Activated B cell treated with CpG ODN at 0.5 μM for 24 hours (primary cell): ENCODE measurements around the gene GSC2. TPM values are rescaled to one million over a fixed set of nuclear protein-coding genes. Genes with fewer than 3 reads are reported as not detected.

Experiments used
- ATAC-seq: fragments of 200-7000 bp; cut with Tn5 transposase; one replicate; pipeline ENCODE4 v1.10.0; 2021; ENCODE audit warnings: low read depth, mild to moderate bottlenecking, moderate library complexity
- CTCF ChIA-PET: fragments of 350-600 bp; sonication (Branson Sonifier 250); formaldehyde crosslinking; loops from one replicate; lab custom pipeline; 2021; ENCODE audit warnings: antibody characterized with exemption; lab: Charles Lee
- POLR2A ChIA-PET: fragments of 350-600 bp; sonication (Branson Sonifier 250); formaldehyde crosslinking; loops from one replicate; lab custom pipeline; 2021; ENCODE audit warnings: antibody characterized with exemption; lab: Charles Lee
- DNase-seq: peaks from one replicate; pipeline ENCODE4 v3.0.0; 2022
- H3K27ac Mint-ChIP-seq: one replicate; pipeline ENCODE4 v1.8.0; 2020; ENCODE audit warnings: mixed read lengths
- H3K27me3 Mint-ChIP-seq: one replicate; pipeline ENCODE4 v1.8.0; 2021; ENCODE audit warnings: mixed read lengths
- H3K36me3 Mint-ChIP-seq: one replicate; pipeline ENCODE4 v1.8.0; 2021; ENCODE audit warnings: low read depth, mixed read lengths
- H3K4me1 Mint-ChIP-seq: one replicate; pipeline ENCODE4 v1.8.0; 2021; ENCODE audit warnings: mixed read lengths
- H3K4me3 Mint-ChIP-seq: one replicate; pipeline ENCODE4 v1.8.0; 2020; ENCODE audit warnings: mild to moderate bottlenecking, mixed read lengths
- H3K9me3 Mint-ChIP-seq: one replicate; pipeline ENCODE4 v1.8.0; 2020; ENCODE audit warnings: mixed read lengths
- intact Hi-C: fragments of 100-400 bp; cut with micrococcal nuclease; formaldehyde crosslinking; loops from one replicate; pipeline ENCODE4 v1.15.1; 2024
- total RNA-seq: library from RNA; stranded (reverse); gene quantifications from 2 replicates; pipeline ENCODE4 v1.2.3, GENCODE V29; 2022
- TF ChIP-seq, protein P1 (sequence below): fragments of 200-600 bp; IDR thresholded peaks from one replicate; pipeline ENCODE4 v1.8.0; 2022; ENCODE audit warnings: antibody characterized with exemption, mild to moderate bottlenecking

GSC2 gene
- total RNA-seq, 1 donor from 2014 or later: not detected

DNA sequence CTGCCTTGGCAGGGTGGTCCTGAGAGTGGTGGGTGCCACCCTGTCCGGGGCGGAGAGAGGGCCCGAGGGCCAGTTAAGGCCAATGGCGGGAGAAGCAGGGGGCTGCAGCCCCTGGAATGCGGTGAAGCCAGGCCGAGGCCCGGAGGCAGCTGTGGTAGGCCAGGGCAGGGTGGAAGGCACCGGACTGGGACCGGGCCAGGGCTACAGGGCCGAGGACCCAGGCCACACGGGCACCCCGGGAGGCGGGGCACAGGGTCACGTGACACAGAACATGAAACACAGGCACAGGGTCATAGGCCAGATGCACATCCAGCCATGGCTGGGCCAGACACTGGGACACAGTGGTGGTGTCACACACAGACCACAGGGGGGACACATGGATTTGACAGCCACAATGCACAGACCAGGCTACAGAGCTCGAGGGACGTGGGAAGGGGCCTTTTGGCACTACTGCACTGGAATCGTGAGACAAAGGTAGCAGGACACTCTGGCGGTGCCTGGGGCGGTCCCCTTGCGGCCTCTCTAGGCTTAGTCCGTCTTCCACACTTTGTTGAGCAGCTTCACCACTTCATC lies 25.6 kb upstream of the GSC2 start:
- DNase-seq (no peak), ATAC-seq (no peak)
- CTCF ChIA-PET: no interaction called here
- H3K36me3 Mint-ChIP-seq: peaks cover 10% of the 10 kb centered on the region
- no peaks in the 10 kb centered on the region for H3K27me3 Mint-ChIP-seq
- peak overlapping the region; percentile 56 for H3K27ac Mint-ChIP-seq
- H3K9me3 Mint-ChIP-seq: no peaks in the 10 kb centered on the region
- POLR2A ChIA-PET: interaction anchor here (0.6 to 1.0 kb wide), 3 partner anchors 12 to 257 kb away, joined by 3 to 7 read pairs (median 4); partner anchors contain the start of genes DGCR2 and MRPL40
- H3K4me1 Mint-ChIP-seq: peaks cover 53% of the 10 kb centered on the region
- intact Hi-C loops: loop anchor here (5.0 kb wide), 1 partner anchor 682 kb away; no protein-coding TSS in a partner anchor
- peak overlapping the region; percentile 56 for H3K4me3 Mint-ChIP-seq
- TF ChIP-seq, protein P1, sequence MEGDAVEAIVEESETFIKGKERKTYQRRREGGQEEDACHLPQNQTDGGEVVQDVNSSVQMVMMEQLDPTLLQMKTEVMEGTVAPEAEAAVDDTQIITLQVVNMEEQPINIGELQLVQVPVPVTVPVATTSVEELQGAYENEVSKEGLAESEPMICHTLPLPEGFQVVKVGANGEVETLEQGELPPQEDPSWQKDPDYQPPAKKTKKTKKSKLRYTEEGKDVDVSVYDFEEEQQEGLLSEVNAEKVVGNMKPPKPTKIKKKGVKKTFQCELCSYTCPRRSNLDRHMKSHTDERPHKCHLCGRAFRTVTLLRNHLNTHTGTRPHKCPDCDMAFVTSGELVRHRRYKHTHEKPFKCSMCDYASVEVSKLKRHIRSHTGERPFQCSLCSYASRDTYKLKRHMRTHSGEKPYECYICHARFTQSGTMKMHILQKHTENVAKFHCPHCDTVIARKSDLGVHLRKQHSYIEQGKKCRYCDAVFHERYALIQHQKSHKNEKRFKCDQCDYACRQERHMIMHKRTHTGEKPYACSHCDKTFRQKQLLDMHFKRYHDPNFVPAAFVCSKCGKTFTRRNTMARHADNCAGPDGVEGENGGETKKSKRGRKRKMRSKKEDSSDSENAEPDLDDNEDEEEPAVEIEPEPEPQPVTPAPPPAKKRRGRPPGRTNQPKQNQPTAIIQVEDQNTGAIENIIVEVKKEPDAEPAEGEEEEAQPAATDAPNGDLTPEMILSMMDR: no peak

DNA sequence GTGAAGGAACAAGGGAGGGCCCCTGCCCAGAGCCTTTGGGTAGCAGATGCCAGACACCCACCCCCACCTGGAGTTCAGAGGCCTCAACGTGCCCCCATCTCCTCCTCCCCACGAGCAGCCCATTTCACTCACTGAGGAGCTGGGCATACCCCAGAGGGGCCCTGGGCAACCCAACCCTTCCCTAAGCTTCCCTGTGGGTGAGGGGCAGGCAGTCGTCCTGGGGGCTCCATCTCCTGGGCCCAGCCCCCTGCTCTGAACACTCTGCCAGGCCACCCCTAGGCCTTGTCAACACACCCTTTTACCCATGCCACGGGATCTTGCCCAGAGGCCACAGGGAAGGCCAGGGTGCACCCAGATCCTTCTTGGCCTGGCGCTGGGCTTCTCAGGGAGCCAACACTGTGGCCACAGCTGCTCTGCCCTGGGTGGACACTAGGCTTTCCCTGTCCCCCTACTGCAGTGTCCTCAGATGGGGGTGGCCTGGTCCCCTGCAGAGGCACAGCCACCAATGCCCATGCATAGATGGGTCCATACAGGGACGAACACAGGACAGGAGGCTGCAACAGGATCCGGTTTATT lies 25.0 kb upstream of the GSC2 start:
- ATAC-seq (no peak), DNase-seq (no peak)
- Mint-ChIP-seq H3K27ac (peak overlapping the region; percentile 86), H3K4me3 (no peak overlapping the region), H3K9me3 (no peaks in the 10 kb centered on the region), H3K36me3 (peaks cover 10% of the 10 kb centered on the region), H3K27me3 (peaks cover 4% of the 10 kb centered on the region), H3K4me1 (peaks cover 59% of the 10 kb centered on the region)
- ChIA-PET CTCF (no interaction called here), POLR2A (interaction anchor here (0.6 to 1.5 kb wide), 3 partner anchors 12 to 257 kb away, joined by 4 to 7 read pairs (median 5); partner anchors contain the start of gene MRPL40)
- TF ChIP-seq, protein P1: no peak
- intact Hi-C loops: loop anchor here (5.0 kb wide), 1 partner anchor 682 kb away; no protein-coding TSS in a partner anchor

DNA sequence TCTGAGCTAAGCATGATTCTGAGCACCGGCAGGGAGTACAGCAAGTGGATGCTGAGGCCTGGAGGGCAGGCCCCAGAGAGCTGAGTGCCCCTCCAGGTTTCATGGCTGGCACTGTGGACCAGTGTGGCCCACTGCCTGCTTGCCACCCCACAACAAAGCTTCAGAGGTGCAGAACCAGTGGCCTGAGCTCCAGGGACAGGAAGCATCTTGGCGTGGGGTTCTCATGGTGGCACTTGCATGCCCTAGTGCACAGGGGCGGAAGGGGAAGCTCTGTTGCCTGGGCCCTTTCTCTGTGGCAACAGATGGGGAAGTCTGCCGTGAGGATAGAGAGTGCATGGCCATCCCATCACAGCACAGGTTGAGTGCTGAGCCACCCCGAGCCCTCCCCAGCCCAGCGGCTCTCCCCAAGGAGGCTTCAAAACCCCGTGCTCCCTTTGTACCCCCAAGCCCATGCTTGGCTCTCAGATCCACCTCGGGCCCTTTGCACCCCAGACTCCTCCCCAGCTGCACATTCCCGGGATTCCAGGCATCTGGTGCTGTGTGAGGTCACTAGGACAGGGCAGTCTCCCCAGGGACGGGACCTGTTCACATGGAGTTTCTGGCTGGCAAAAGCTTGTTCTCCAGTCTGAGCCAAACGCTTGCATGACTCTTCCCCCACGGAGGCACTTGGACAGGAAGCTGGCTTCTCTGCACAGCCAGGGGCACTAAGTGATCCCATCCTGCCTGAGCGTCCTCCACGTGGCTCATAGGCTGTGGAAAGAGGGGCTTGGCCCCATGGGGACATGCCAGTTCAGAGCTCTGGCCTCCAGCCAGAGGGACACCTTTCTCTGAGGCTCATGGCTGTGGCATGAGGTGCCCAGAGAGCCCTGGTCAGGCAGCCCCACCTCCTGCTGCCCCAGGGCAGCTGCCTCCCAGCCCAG lies 24.3 kb upstream of the GSC2 start:
- Mint-ChIP-seq H3K9me3 (no peaks in the 10 kb centered on the region), H3K4me3 (peak overlapping the region; percentile 95), H3K36me3 (peaks cover 10% of the 10 kb centered on the region), H3K27me3 (peaks cover 4% of the 10 kb centered on the region), H3K27ac (peak overlapping the region; percentile 86), H3K4me1 (peaks cover 63% of the 10 kb centered on the region)
- ChIA-PET POLR2A (interaction anchor here (0.7 to 1.6 kb wide), 5 partner anchors 56 to 461 kb away, joined by 3 to 12 read pairs (median 4); partner anchors contain the start of genes HIRA and MRPL40), CTCF (interaction anchor here (0.8 to 1.5 kb wide), 3 partner anchors 26 to 456 kb away, joined by 3 to 7 read pairs (median 4); partner anchors contain the start of gene ESS2)
- TF ChIP-seq, protein P1: no peak
- DNase-seq (no peak), ATAC-seq (peak; percentile 50)
- intact Hi-C loops: loop anchor here (5.0 kb wide), 1 partner anchor 683 kb away; no protein-coding TSS in a partner anchor

DNA sequence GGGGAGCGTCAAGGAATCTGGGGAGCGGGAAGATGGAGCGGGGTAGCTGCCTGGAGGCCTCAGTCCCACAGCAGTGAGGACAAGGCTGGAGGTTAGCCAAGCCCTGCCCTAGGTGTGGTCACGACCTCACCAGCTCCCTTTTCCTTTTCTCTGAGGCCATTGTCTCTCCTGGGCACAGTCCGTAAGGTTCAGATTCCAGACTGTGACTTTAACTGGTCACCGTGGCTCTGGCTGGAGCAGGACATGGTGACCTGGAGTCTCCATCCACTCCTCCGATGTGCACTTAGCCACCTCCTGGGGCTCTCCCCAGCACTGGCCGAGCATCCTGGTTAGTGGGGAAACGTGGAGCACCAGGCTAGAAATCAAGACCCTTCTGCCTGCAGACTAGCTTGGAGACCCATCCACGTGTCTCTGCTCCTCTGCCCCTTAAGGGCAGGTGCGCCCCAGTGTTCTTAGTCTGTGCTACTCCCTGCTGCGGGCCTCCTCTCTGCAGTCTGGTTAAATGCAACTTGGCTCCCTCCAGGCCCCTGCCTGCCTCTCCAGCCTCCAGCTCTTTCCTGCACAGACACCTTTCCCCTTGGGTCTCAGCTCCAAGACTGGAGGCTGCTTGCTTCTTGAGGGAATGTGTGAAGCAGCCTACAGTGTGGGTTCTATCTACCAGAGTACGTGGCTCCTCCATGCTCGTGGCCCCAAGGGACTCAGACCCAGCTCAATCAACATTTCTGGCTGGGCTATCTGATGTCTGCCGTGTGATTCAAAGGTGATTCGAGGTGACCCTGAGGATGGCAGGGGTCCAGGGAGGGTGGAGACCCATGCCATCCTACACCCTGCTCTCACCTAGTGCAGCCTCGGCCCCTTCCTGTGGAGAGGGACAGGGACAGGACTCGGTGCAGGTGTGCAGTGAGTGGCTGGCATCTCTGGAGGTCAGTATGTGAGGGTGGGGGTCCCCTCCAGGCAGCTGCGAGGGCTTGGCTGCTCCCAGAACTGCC lies 23.2 kb upstream of the GSC2 start:
- Mint-ChIP-seq H3K36me3 (peaks cover 7% of the 10 kb centered on the region), H3K4me1 (peaks cover 65% of the 10 kb centered on the region), H3K4me3 (peak overlapping the region; percentile 95), H3K27ac (peak overlapping the region; percentile 86), H3K27me3 (peaks cover 12% of the 10 kb centered on the region), H3K9me3 (no peaks in the 10 kb centered on the region)
- intact Hi-C loops: no loop called here
- no peak for ATAC-seq
- TF ChIP-seq, protein P1: no peak
- ChIA-PET POLR2A (interaction anchor here (1.1 to 1.6 kb wide), 4 partner anchors 55 to 446 kb away, joined by 3 to 12 read pairs (median 4); partner anchors contain the start of genes HIRA and MRPL40), CTCF (interaction anchor here (0.8 to 1.5 kb wide), 3 partner anchors 25 to 457 kb away, joined by 3 to 7 read pairs (median 4); partner anchors contain the start of gene ESS2)
- no peak for DNase-seq
